K562 (cell line): ENCODE data around the gene NIPA2. TPM values are rescaled to one million over a fixed set of nuclear protein-coding genes. Genes with fewer than 3 reads are reported as not detected.

Source experiments
- ATAC-seq: fragments of 200-7000 bp; cut with Tn5 transposase; 3 replicates; pipeline ENCODE4 v1.9.1; 2020; ENCODE audit warnings: moderate library complexity
- BruUV-seq: library from RNA; stranded (reverse); fragments of 400-500 nt; replicated peaks from 2 replicates; lab custom pipeline; 2021; lab: Mats Ljungman, UMichigan
- CTCF ChIA-PET: fragments of 300-600 bp; formaldehyde crosslinking; extraction: SDS; loops from one replicate; lab custom pipeline; 2021; ENCODE audit warnings: low intra/inter-chr PET ratio; lab: Yijun Ruan, JAX
- POLR2A ChIA-PET: fragments of 300-600, 350-650 bp; sonication (Branson Sonifier 250); formaldehyde crosslinking; extraction: SDS; loops from one replicate; lab custom pipeline; 2021; ENCODE audit warnings: antibody characterized with exemption, inconsistent platforms; lab: Yijun Ruan, JAX
- DNase-seq, 4 experiments: peaks; one replicate each; pipeline versions ENCODE4 v3.0.0 to v3.0.0-alpha.2; 2011 to 2018; ENCODE audit warnings: low spot score in 3 of 4, mixed read lengths in 3 of 4; ENCODE audit errors: extremely low read depth in 1 of 4
- FAIRE-seq: peaks from 2 replicates; lab custom pipeline; 2011; peaks lifted over from hg19 to GRCh38; lab: Jason Lieb, UNC
- H2AFZ ChIP-seq: 2 replicates; pipeline ENCODE4 v1.6.0; 2011; ENCODE audit warnings: low read depth, low read length, control low read depth, inconsistent platforms
- H3K27ac ChIP-seq: fragments of 200-600 bp; 3 replicates; pipeline ENCODE4 v1.8.0; 2011; ENCODE audit warnings: low read depth, mild to moderate bottlenecking, control low read depth, inconsistent platforms, low read length, moderate library complexity, mixed read lengths; ENCODE audit errors: extremely low read depth
- H3K27me3 ChIP-seq, 2 experiments: fragments of 300-600 bp in 1 of 2; 2 replicates in 1 of 2; 3 replicates in 1 of 2; pipeline versions ENCODE4 v1.6.0 to v1.8.0; 2011; ENCODE audit warnings: inconsistent platforms in 2 of 2, low read length in 2 of 2, mild to moderate bottlenecking in 1 of 2, mixed read lengths in 1 of 2, moderate library complexity in 1 of 2; ENCODE audit not compliant: control insufficient read depth in 2 of 2, insufficient read depth in 2 of 2
- H3K36me3 ChIP-seq: fragments of 300-600 bp; 3 replicates; pipeline ENCODE4 v1.8.0; 2011; ENCODE audit warnings: mild to moderate bottlenecking, low read length, inconsistent platforms; ENCODE audit not compliant: control insufficient read depth, insufficient read depth
- H3K4me1 ChIP-seq, 2 experiments: fragments of 200-600 bp in 1 of 2; replicated peaks in 1 of 2; 2 replicates in 1 of 2; 3 replicates in 1 of 2; pipeline versions ENCODE4 v1.5.1 to v1.8.0; 2011; ENCODE audit warnings: inconsistent platforms in 2 of 2, low read length in 2 of 2, mild to moderate bottlenecking in 1 of 2, mixed read lengths in 1 of 2, moderate library complexity in 1 of 2; ENCODE audit not compliant: control insufficient read depth in 2 of 2, insufficient read depth in 2 of 2
- H3K4me2 ChIP-seq: 2 replicates; pipeline ENCODE4 v1.6.1; 2011; ENCODE audit warnings: low read length, control low read depth, inconsistent platforms, mixed read lengths; ENCODE audit not compliant: insufficient read depth
- H3K4me3 ChIP-seq: fragments of 200-600 bp; sonication (generic), shearing (Covaris generic); 2 replicates; pipeline ENCODE4 v1.5.1; 2016; ENCODE audit warnings: control low read depth, inconsistent platforms
- H3K79me2 ChIP-seq: fragments of 200-600 bp; 3 replicates; pipeline ENCODE4 v1.8.0; 2011; ENCODE audit warnings: low read length, inconsistent platforms; ENCODE audit not compliant: control insufficient read depth, insufficient read depth
- H3K9ac ChIP-seq, 2 experiments: 2 replicates each; pipeline versions ENCODE4 v1.6.0 to v1.6.1; 2011; ENCODE audit warnings: low read depth in 2 of 2, low read length in 2 of 2, control low read depth in 1 of 2, inconsistent platforms in 1 of 2, mild to moderate bottlenecking in 1 of 2, mixed read lengths in 1 of 2; ENCODE audit not compliant: insufficient read depth in 1 of 2
- H3K9me1 ChIP-seq: one replicate; pipeline ENCODE4 v1.6.0; 2011; ENCODE audit warnings: inconsistent platforms, mild to moderate bottlenecking, low read length, moderate library complexity; ENCODE audit not compliant: control insufficient read depth, insufficient read depth
- H3K9me3 ChIP-seq: replicated peaks from 2 replicates; pipeline ENCODE4 v1.5.1; 2011; ENCODE audit warnings: low read depth, low read length, inconsistent platforms; ENCODE audit not compliant: control insufficient read depth, insufficient read depth
- H4K20me1 ChIP-seq: replicated peaks from 2 replicates; pipeline ENCODE4 v1.6.1; 2011; ENCODE audit warnings: low read length, inconsistent platforms, mixed read lengths; ENCODE audit not compliant: control insufficient read depth, insufficient read depth
- ARID1B ChIP-seq: fragments of 450-650 bp; IDR thresholded peaks from 2 replicates; pipeline ENCODE4 v1.6.1; 2016; ENCODE audit warnings: antibody characterized with exemption, mild to moderate bottlenecking, inconsistent platforms
- ATF3 ChIP-seq, 2 experiments: fragments of 450-650 bp in 1 of 2; sonication (generic) in 1 of 2; formaldehyde crosslinking in 1 of 2; IDR thresholded peaks in 1 of 2; conservative IDR thresholded peaks in 1 of 2; 2 replicates each; pipeline versions ENCODE4 v1.6.1 to v1.8.1; 2016 to 2023; ENCODE audit warnings: mild to moderate bottlenecking in 2 of 2, moderate library complexity in 2 of 2, inconsistent platforms in 1 of 2, missing genetic modification reagents in 1 of 2
- BHLHE40 ChIP-seq: IDR thresholded peaks from 2 replicates; pipeline ENCODE4 v1.6.1; 2011; ENCODE audit warnings: low read length, improper control_type of control experiment
- CBFA2T2 ChIP-seq: fragments of 450-650 bp; conservative IDR thresholded peaks from 2 replicates; pipeline ENCODE4 v1.6.1; 2017; ENCODE audit warnings: mild to moderate bottlenecking
- CBFA2T3 ChIP-seq: fragments of 450-650 bp; IDR thresholded peaks from 2 replicates; pipeline ENCODE4 v1.6.1; 2017
- FOSL1 ChIP-seq: fragments of 200-800 bp; sonication (Bioruptor generic); conservative IDR thresholded peaks from 2 replicates; pipeline ENCODE4 v1.6.1; 2016; ENCODE audit warnings: missing genetic modification characterization, missing compliant biosample characterization
- JUND ChIP-seq, 2 experiments: IDR thresholded peaks; 2 replicates in 1 of 2; 3 replicates in 1 of 2; pipeline ENCODE4 v1.6.1; 2011; ENCODE audit warnings: borderline replicate concordance in 2 of 2, low read depth in 2 of 2, low read length in 2 of 2, improper control_type of control experiment in 1 of 2, missing biosample characterization in 1 of 2, missing genetic modification characterization in 1 of 2, missing genetic modification reagents in 1 of 2
- KDM1A ChIP-seq, 2 experiments: fragments of 450-650 bp; IDR thresholded peaks; 2 replicates each; pipeline ENCODE4 v1.6.1; 2016; ENCODE audit warnings: mild to moderate bottlenecking in 2 of 2
- MEIS2 ChIP-seq: fragments of 450-650 bp; IDR thresholded peaks from 2 replicates; pipeline ENCODE4 v1.6.1; 2014; ENCODE audit warnings: mild to moderate bottlenecking; ENCODE audit not compliant: partially characterized antibody
- OTX1 ChIP-seq: fragments of 450-650 bp; formaldehyde crosslinking; IDR thresholded peaks from 2 replicates; pipeline ENCODE4 v1.4.0; 2022; ENCODE audit warnings: mild to moderate bottlenecking
- SMARCA4 ChIP-seq: fragments of 450-650 bp; IDR thresholded peaks from 2 replicates; pipeline ENCODE4 v1.6.1; 2016
- SMC3 ChIP-seq: conservative IDR thresholded peaks from 2 replicates; pipeline ENCODE4 v1.6.1; 2011; ENCODE audit warnings: low read depth, low read length, improper control_type of control experiment; ENCODE audit not compliant: insufficient read depth
- TAL1 ChIP-seq: fragments of 450-650 bp; IDR thresholded peaks from 2 replicates; pipeline ENCODE4 v1.6.1; 2016; ENCODE audit warnings: mild to moderate bottlenecking
- WGBS: fragments of 100-300 bp; shearing (Covaris generic); methylation state at CpG from one replicate; pipeline ENCODE4 v1.1.6; 2016; ENCODE audit warnings: low coverage, mixed read lengths; ENCODE audit not compliant: insufficient coverage; ENCODE audit errors: missing lambda C conversion rate; 5-methylcytosine and 5-hydroxymethylcytosine counted together
- in situ Hi-C: fragments of 300-500 bp; cut with MboI; formaldehyde crosslinking; loops from 4 replicates; pipeline ENCODE4 v1.15.0; 2018; ENCODE audit warnings: inconsistent platforms, mixed read lengths
- intact Hi-C: fragments of 100-400 bp; cut with micrococcal nuclease; formaldehyde crosslinking; loops from 2 replicates; pipeline ENCODE4 v1.14.2; 2022
- polyA plus RNA-seq, 8 experiments: library from polyadenylated mRNA; depleted of rRNA in 4 of 8; stranded (reverse) in 5 of 8; unstranded in 3 of 8; fragments of >200 nt; fragmentation: Nextera tagmentation in 2 of 8; fragmentation: Illumina TruSeq in 1 of 8; extraction: Ambion mirVana in 2 of 8; extraction: Trizol in 1 of 8; gene quantifications; 2 replicates each; pipeline versions ENCODE4 v1.2.1 to v1.2.3, GENCODE V29; 2011 to 2014; ENCODE audit warnings: inconsistent platforms in 1 of 8, missing spikeins in 1 of 8
- total RNA-seq, 7 experiments: library from RNA; depleted of rRNA in 6 of 7; stranded (reverse); fragments of >200 nt in 6 of 7; fragmentation: Illumina TruSeq in 2 of 7; extraction: Trizol in 2 of 7; gene quantifications; 2 replicates each; pipeline versions ENCODE4 v1.2.1 to v1.2.3, GENCODE V29; 2011 to 2021; ENCODE audit warnings: low replicate concordance in 1 of 7
- TF ChIP-seq, protein P1 (sequence below), 2 experiments: fragments of 450-650 bp; conservative IDR thresholded peaks; 2 replicates each; pipeline ENCODE4 v1.6.1; 2017; ENCODE audit warnings: mild to moderate bottlenecking in 2 of 2, moderate library complexity in 2 of 2
- TF ChIP-seq, protein P2 (sequence below): fragments of 450-650 bp; IDR thresholded peaks from 2 replicates; pipeline ENCODE4 v1.6.1; 2016; ENCODE audit warnings: borderline replicate concordance
- TF ChIP-seq, protein P3 (sequence below): fragments of 450-650 bp; IDR thresholded peaks from 2 replicates; pipeline ENCODE4 v1.6.1; 2016

Gene NIPA2
- total and polyA plus RNA-seq, 9 of the 15 experiments (the other 6 are each of a cell fraction or from before 2014, with no cell fraction given): 18.7 to 107 (median 87.3) TPM

DNA sequence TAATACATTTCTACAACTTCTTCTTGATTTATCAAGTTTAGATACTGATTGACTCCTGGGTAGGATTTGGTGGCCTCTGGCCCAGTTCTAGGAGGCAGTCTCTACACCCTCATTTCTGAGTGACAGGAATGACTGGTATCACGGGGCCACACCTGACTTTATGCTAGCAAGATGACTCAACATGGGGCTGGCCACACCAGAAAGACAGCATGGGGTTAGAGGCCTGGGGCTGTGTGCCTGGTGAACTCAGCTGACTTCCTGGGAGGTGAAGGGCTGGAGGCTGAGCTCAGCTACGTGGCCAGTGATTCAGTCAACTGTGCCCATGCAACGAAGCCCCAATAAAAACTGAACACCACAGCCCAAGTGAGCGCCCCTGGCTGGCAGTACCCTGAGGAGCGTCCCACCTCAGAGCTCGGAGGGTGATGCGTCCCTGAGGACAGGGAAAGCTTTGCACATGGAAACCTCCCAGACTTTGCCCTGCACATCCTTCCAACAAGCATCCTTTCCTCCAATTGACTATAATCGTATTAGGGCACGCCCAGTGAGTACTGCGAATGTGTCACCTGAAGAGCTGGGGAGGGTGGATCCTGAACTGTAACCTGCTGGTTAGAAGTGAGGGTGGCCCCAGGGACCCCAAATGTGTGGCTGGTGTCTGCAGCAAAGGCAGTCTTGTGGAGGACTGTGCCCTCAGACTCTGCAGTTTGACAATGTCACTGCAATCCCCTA is 57.2 kb downstream of the NIPA2 start:
- in situ Hi-C loops: no loop called here
- Histone ChIP-seq H3K36me3 (peaks cover 7% of the 10 kb centered on the region; the same call in 2 of the 3 replicates), H3K27me3 (no peaks in the 10 kb centered on the region), H3K27ac (no peak overlapping the region; the same call in 2 of the 3 replicates), H3K9me1 (no peaks in the 10 kb centered on the region), H3K4me1 (peaks cover 8 to 23% of the 10 kb centered on the region in 2 experiments), H3K9me3 (no peaks in the 10 kb centered on the region), H3K79me2 (no peaks in the 10 kb centered on the region), H3K4me3 (no peak overlapping the region), H3K4me2 (no peak overlapping the region), H3K9ac (peak overlapping the region in 1 of 2 experiments; percentile 80; a peak in 2 of 4 replicates), H2AFZ (no peak overlapping the region), H4K20me1 (no peaks in the 10 kb centered on the region)
- ChIA-PET CTCF (no interaction called here), POLR2A (interaction anchor here (0.6 to 1.3 kb wide), 4 partner anchors 11 to 66 kb away, joined by 3 to 4 read pairs (median 4); no protein-coding TSS in a partner anchor)
- WGBS: 65% methylated on average over 10 of the region's 10 CpGs
- ATAC-seq (peak; percentile 76), FAIRE-seq (no peak), DNase-seq (peak; percentile 35 to 62 (median 56))
- intact Hi-C loops: no loop called here
- BruUV-seq: no TSS peak
- TF ChIP-seq TAL1 (peak; percentile 22; the same call in 1 of the 2 replicates), SMARCA4 (no peak), BHLHE40 (peak; percentile 16; the same call in 1 of the 2 replicates), FOSL1 (tag) (peak; percentile 74), CBFA2T3 (peak; percentile 62), ARID1B (peak; percentile 55), KDM1A (IDR thresholded peaks at IDR 0.05) (0 out of 4 replicates have a peak, but pooled peaks of 1 of the 2 experiments have one; percentile 16), SMC3 (no peak), ATF3 (IDR thresholded peaks at IDR 0.05) (peak; percentile 75), ATF3 (CRISPR knock-in tag; conservative IDR thresholded peaks at IDR 0.05) (no peak), OTX1 (no peak), CBFA2T2 (peak; percentile 32), JUND (IDR thresholded peaks at IDR 0.05; ENCODE audit: borderline replicate concordance, low read depth, low read length) (peak; percentile 70; the same call in 1 of the 2 replicates), JUND (tag; IDR thresholded peaks at IDR 0.05; ENCODE audit: borderline replicate concordance, low read depth, low read length) (peak; percentile 43; the same call in 1 of the 3 replicates), MEIS2 (peak; percentile 60)
- TF ChIP-seq, protein P1, sequence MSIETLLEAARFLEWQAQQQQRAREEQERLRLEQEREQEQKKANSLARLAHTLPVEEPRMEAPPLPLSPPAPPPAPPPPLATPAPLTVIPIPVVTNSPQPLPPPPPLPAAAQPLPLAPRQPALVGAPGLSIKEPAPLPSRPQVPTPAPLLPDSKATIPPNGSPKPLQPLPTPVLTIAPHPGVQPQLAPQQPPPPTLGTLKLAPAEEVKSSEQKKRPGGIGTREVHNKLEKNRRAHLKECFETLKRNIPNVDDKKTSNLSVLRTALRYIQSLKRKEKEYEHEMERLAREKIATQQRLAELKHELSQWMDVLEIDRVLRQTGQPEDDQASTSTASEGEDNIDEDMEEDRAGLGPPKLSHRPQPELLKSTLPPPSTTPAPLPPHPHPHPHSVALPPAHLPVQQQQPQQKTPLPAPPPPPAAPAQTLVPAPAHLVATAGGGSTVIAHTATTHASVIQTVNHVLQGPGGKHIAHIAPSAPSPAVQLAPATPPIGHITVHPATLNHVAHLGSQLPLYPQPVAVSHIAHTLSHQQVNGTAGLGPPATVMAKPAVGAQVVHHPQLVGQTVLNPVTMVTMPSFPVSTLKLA (conservative IDR thresholded peaks at IDR 0.05): peak in 1 of 2 experiments; percentile 32; a peak in 1 of 4 replicates
- TF ChIP-seq, protein P2, sequence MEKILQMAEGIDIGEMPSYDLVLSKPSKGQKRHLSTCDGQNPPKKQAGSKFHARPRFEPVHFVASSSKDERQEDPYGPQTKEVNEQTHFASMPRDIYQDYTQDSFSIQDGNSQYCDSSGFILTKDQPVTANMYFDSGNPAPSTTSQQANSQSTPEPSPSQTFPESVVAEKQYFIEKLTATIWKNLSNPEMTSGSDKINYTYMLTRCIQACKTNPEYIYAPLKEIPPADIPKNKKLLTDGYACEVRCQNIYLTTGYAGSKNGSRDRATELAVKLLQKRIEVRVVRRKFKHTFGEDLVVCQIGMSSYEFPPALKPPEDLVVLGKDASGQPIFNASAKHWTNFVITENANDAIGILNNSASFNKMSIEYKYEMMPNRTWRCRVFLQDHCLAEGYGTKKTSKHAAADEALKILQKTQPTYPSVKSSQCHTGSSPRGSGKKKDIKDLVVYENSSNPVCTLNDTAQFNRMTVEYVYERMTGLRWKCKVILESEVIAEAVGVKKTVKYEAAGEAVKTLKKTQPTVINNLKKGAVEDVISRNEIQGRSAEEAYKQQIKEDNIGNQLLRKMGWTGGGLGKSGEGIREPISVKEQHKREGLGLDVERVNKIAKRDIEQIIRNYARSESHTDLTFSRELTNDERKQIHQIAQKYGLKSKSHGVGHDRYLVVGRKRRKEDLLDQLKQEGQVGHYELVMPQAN: no peak
- TF ChIP-seq, protein P3, sequence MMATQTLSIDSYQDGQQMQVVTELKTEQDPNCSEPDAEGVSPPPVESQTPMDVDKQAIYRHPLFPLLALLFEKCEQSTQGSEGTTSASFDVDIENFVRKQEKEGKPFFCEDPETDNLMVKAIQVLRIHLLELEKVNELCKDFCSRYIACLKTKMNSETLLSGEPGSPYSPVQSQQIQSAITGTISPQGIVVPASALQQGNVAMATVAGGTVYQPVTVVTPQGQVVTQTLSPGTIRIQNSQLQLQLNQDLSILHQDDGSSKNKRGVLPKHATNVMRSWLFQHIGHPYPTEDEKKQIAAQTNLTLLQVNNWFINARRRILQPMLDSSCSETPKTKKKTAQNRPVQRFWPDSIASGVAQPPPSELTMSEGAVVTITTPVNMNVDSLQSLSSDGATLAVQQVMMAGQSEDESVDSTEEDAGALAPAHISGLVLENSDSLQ: peak; percentile 91
